Memory B cell (primary cell): ENCODE data around the gene NFIA.
"Not testable (repeated sequence)": the region's sequence is repeated elsewhere in the genome, so short reads cannot be mapped to it uniquely, and the experiment has no call there.

Source experiments
- ATAC-seq: fragments of 150-1000 bp; cut with Tn5 transposase; 2 replicates; pipeline ENCODE4 v1.10.0; 2021; ENCODE audit warnings: low read depth, mild to moderate bottlenecking, moderate library complexity
- DNase-seq, 2 donors: peaks; one replicate each; pipeline ENCODE4 v3.0.0; 2022; ENCODE audit warnings: low spot score in 2 of 2
- H3K27ac Mint-ChIP-seq: one replicate; pipeline ENCODE4 v1.8.0; 2022; ENCODE audit warnings: mild to moderate bottlenecking, moderate library complexity, mixed read lengths
- H3K27me3 Mint-ChIP-seq: one replicate; pipeline ENCODE4 v1.8.0; 2022; ENCODE audit warnings: mixed read lengths
- H3K36me3 Mint-ChIP-seq: one replicate; pipeline ENCODE4 v1.8.0; 2022; ENCODE audit warnings: mild to moderate bottlenecking, mixed read lengths
- H3K4me1 Mint-ChIP-seq: one replicate; pipeline ENCODE4 v1.8.0; 2022; ENCODE audit warnings: mixed read lengths
- H3K4me3 Mint-ChIP-seq: one replicate; pipeline ENCODE4 v1.8.0; 2022; ENCODE audit warnings: mild to moderate bottlenecking, moderate library complexity, mixed read lengths
- H3K9me3 Mint-ChIP-seq: one replicate; pipeline ENCODE4 v1.8.0; 2022; ENCODE audit warnings: mixed read lengths

NFIA gene

DNA sequence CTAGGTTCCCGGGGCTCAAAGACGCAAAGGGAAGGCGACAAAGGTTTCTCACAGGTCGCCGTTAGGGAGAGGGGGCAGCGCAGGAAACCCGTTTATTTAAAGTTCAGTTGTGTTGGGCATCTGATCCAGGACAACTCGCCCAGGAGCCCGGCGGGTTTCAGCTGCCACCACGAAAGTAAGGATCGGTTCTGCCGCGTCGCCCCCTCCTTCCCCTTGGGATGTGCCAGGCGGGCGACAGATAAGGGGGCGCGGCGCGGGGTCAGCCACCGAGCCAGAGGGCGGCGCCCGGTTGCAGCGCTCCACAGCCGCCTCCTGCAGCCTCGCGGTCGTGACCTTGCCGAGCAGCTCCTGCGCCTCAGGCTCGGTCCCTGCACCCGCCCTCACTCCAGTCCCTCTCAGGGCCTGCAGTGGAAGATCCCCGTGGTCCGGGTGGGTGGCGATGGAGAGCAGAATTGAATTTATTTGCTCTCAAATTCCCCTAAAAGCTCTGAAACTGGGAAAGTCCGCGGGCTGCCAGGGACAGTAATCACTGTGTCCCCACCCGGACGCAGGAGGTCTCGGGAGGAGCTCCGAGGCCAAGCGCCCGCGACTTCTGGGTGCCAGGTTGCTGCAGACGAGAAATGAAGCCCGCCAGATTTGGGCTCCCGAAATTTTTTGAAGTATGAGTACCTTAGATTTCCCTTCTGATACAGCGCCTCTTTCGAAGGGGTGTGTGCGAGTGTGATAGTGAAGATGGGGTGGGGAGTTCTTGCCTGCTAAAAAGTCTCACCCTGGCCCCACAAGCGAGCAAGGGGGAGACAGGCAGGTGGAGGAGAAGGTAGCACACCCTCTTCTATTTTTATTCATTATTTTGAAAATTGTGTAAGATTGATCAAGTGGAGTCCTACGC lies 28.4 kb upstream of the NFIA start:
- ATAC-seq (no peak), DNase-seq (peak in 1 of 2 donors; percentile 19)
- H3K4me1 Mint-ChIP-seq = peaks cover 15% of the 10 kb centered on the region

GRCh38 chr1:61054601-61054993 lies 27.8 kb upstream of the NFIA start:
- no peak for DNase-seq
- Mint-ChIP-seq H3K27me3 (peaks cover 33% of the 10 kb centered on the region), H3K27ac (no peak overlapping the region), H3K9me3 (no peaks in the 10 kb centered on the region), H3K36me3 (peaks cover 1% of the 10 kb centered on the region), H3K4me3 (no peak overlapping the region), H3K4me1 (peaks cover 15% of the 10 kb centered on the region)
- no peak for ATAC-seq

More for the DNA sequence above, 28.4 kb upstream of the NFIA start:
- Mint-ChIP-seq H3K9me3 (no peaks in the 10 kb centered on the region), H3K36me3 (peaks cover 1% of the 10 kb centered on the region), H3K4me3 (peak overlapping the region; percentile 70), H3K27me3 (peaks cover 34% of the 10 kb centered on the region), H3K27ac (peak overlapping the region; percentile 1)

- peaks cover 1% of the 10 kb centered on the region for H3K36me3 Mint-ChIP-seq
- DNase-seq = no peak
- H3K27me3 Mint-ChIP-seq = peaks cover 33% of the 10 kb centered on the region
- H3K4me3 Mint-ChIP-seq = no peak overlapping the region
- no peak overlapping the region for H3K27ac Mint-ChIP-seq
- peaks cover 13% of the 10 kb centered on the region for H3K4me1 Mint-ChIP-seq
- no peak for ATAC-seq
- no peaks in the 10 kb centered on the region for H3K9me3 Mint-ChIP-seq
Measured at GRCh38 chr1:61055110-61055614, 27.2 kb upstream of the NFIA start.

- Mint-ChIP-seq H3K4me3 (no peak overlapping the region), H3K9me3 (no peaks in the 10 kb centered on the region), H3K4me1 (peaks cover 11% of the 10 kb centered on the region), H3K27ac (no peak overlapping the region), H3K36me3 (peaks cover 1% of the 10 kb centered on the region), H3K27me3 (peaks cover 33% of the 10 kb centered on the region)
- ATAC-seq (no peak), DNase-seq (no peak)
Measured at GRCh38 chr1:61056196-61056572, 26.2 kb upstream of the NFIA start.

DNA sequence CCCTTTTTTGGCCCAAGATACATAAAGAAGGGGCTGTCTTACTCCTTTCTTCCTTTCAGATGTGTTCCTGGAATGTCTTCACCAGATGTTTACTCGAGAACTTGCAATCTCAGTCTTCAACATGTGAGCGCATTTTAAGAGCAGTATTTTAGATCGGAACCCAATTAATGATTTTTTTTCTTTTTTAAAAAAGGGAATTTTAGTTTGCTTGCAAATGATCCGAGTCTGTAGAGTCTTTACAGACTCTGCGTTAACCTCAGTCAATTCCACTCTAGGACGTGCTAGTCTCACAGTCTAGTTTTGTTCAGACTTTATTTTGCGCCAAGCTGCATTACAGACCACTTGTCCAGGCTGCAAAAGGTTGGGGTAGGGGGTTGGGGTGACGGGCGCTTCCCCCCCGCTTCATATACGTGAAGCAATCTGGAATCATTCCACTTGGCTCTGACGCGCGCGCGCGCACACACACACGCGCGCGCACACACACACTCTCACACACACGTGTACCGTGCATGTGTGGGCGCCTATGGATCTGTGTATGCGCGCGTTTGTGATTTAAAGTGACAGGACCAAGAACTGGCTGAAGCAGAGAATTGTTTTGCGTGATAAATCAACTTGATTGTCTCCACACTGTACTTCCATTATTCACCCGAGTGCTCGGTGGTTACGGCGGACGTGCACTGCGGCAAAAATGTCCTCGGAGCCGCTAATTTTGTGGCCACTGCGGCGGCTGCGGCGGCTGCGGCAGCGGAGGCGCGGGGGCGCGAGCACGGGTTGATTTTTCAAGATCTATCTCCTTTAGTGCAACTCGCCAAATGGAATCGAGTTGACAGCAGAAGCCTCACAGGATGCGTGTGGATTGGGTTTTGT lies 25.6 kb upstream of the NFIA start:
- no peak for DNase-seq

GRCh38 chr1:61058483-61059245 lies 23.7 kb upstream of the NFIA start:
- no peak overlapping the region for H3K27ac Mint-ChIP-seq
- no peaks in the 10 kb centered on the region for H3K9me3 Mint-ChIP-seq
- ATAC-seq = no peak
- H3K27me3 Mint-ChIP-seq = peaks cover 19% of the 10 kb centered on the region
- no peak for DNase-seq
- no peak overlapping the region for H3K4me3 Mint-ChIP-seq
- H3K4me1 Mint-ChIP-seq = peaks cover 3% of the 10 kb centered on the region
- peaks cover 1% of the 10 kb centered on the region for H3K36me3 Mint-ChIP-seq

More for the DNA sequence above, 25.6 kb upstream of the NFIA start:
- Mint-ChIP-seq H3K9me3 (no peaks in the 10 kb centered on the region), H3K27me3 (peaks cover 29% of the 10 kb centered on the region), H3K4me1 (peaks cover 11% of the 10 kb centered on the region), H3K36me3 (peaks cover 1% of the 10 kb centered on the region), H3K27ac (no peak overlapping the region), H3K4me3 (peak overlapping the region; percentile 80)
- ATAC-seq = peak; percentile 67

DNA sequence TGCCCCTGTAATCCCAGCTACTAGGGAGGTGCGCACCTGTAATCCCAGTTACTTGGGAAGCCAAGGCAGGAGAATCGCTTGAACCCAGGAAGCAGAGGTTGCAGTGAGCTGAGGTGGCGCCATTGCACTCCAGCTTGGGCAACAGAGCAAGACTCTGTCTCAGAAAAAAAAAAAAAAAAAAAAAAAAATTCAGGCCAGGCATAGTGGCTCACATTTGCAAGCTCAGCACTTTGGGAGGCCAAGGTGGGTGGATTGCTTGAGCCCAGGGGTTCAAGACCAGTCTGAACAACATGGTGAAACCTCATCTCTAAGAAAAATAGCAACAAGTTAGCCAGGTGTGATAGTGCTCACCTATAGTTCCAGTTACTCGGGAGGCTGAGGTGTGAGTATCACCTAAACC lies 20.8 kb upstream of the NFIA start:
- not testable (repeated sequence) for H3K9me3 Mint-ChIP-seq, DNase-seq, H3K27ac Mint-ChIP-seq, H3K4me1 Mint-ChIP-seq, H3K36me3 Mint-ChIP-seq, H3K4me3 Mint-ChIP-seq, ATAC-seq
- peaks cover 13% of the 10 kb centered on the region for H3K27me3 Mint-ChIP-seq

GRCh38 chr1:61064673-61065072 lies 17.7 kb upstream of the NFIA start:
- Mint-ChIP-seq H3K27me3 (peaks cover 7% of the 10 kb centered on the region), H3K27ac (no peak overlapping the region), H3K9me3 (no peaks in the 10 kb centered on the region), H3K4me1 (no peaks in the 10 kb centered on the region), H3K36me3 (no peaks in the 10 kb centered on the region), H3K4me3 (no peak overlapping the region)
- DNase-seq (no peak), ATAC-seq (no peak)

GRCh38 chr1:61067446-61068019 lies 14.8 kb upstream of the NFIA start:
- Mint-ChIP-seq H3K4me1 (no peaks in the 10 kb centered on the region), H3K9me3 (no peaks in the 10 kb centered on the region)
- ATAC-seq = no peak

GRCh38 chr1:61070054-61070453 lies 12.3 kb upstream of the NFIA start:
- H3K9me3 Mint-ChIP-seq = no peaks in the 10 kb centered on the region
- H3K4me1 Mint-ChIP-seq = no peaks in the 10 kb centered on the region
- no peak overlapping the region for H3K27ac Mint-ChIP-seq
- no peaks in the 10 kb centered on the region for H3K36me3 Mint-ChIP-seq
- DNase-seq (no peak), ATAC-seq (no peak)
- peaks cover 2% of the 10 kb centered on the region for H3K27me3 Mint-ChIP-seq
- H3K4me3 Mint-ChIP-seq = no peak overlapping the region

More at GRCh38 chr1:61067446-61068019, 14.8 kb upstream of the NFIA start:
- no peak overlapping the region for H3K4me3 Mint-ChIP-seq
- H3K27me3 Mint-ChIP-seq = peaks cover 5% of the 10 kb centered on the region
- no peak for DNase-seq
- H3K36me3 Mint-ChIP-seq = no peaks in the 10 kb centered on the region
- H3K27ac Mint-ChIP-seq = no peak overlapping the region

- no peaks in the 10 kb centered on the region for H3K36me3 Mint-ChIP-seq
- peaks cover 1% of the 10 kb centered on the region for H3K4me1 Mint-ChIP-seq
- H3K27ac Mint-ChIP-seq = no peak overlapping the region
- H3K9me3 Mint-ChIP-seq = no peaks in the 10 kb centered on the region
- DNase-seq (no peak), ATAC-seq (no peak)
- H3K4me3 Mint-ChIP-seq = no peak overlapping the region
- H3K27me3 Mint-ChIP-seq = no peaks in the 10 kb centered on the region
Measured at GRCh38 chr1:61071205-61072130, 10.9 kb upstream of the NFIA start.

- Mint-ChIP-seq H3K9me3 (no peaks in the 10 kb centered on the region), H3K27ac (no peak overlapping the region), H3K36me3 (no peaks in the 10 kb centered on the region), H3K27me3 (no peaks in the 10 kb centered on the region), H3K4me3 (no peak overlapping the region), H3K4me1 (peaks cover 9% of the 10 kb centered on the region)
- no peak for DNase-seq
- ATAC-seq = no peak
Measured at GRCh38 chr1:61073871-61074270, 8.5 kb upstream of the NFIA start.
